ENCODE results near the gene LRRC15. TPM values are rescaled to one million over a fixed set of nuclear protein-coding genes. Genes with fewer than 3 reads are reported as not detected.

The LRRC15 gene
- total and polyA plus RNA-seq, 2 experiments from 2014 or later = 0.05 to 0.14 TPM

DNA sequence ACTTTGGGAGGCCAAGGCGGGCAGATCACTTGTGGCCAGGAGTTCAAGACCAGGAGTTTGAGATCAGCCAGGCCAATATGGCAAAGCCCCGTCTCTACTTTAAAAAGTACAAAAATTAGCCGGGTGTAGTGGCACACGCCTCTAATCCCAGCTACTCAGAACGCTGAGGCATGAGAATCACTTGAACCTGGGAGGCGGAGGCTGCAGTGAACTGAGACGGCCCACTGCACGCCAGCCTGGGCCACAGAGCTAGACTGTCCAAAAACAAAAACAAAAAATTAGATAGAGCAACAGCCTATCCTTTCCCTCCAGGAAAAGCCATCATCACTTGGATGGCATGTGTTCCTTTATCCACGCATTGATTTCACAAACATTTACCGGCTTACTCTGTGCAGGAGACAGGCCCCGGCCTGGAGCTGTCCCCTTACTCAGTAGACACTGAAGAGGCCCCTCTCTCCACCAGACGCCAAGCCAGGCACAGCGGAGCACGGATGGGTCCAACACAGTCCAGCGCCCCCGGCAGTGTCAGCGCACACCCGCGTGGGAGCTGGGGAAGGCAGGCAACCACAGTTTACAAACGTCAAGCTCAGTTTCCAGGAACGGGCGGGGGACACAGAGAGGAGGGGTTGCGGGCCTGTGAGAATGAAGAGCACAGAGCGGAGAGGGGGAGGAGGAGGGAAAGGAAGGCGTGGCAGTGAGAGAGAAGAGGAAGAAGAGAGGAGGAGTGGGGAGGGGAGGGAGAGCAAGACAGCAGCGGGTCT lies 26.4 kb upstream of the LRRC15 start (continued):
- TF ChIP-seq, protein P1, sequence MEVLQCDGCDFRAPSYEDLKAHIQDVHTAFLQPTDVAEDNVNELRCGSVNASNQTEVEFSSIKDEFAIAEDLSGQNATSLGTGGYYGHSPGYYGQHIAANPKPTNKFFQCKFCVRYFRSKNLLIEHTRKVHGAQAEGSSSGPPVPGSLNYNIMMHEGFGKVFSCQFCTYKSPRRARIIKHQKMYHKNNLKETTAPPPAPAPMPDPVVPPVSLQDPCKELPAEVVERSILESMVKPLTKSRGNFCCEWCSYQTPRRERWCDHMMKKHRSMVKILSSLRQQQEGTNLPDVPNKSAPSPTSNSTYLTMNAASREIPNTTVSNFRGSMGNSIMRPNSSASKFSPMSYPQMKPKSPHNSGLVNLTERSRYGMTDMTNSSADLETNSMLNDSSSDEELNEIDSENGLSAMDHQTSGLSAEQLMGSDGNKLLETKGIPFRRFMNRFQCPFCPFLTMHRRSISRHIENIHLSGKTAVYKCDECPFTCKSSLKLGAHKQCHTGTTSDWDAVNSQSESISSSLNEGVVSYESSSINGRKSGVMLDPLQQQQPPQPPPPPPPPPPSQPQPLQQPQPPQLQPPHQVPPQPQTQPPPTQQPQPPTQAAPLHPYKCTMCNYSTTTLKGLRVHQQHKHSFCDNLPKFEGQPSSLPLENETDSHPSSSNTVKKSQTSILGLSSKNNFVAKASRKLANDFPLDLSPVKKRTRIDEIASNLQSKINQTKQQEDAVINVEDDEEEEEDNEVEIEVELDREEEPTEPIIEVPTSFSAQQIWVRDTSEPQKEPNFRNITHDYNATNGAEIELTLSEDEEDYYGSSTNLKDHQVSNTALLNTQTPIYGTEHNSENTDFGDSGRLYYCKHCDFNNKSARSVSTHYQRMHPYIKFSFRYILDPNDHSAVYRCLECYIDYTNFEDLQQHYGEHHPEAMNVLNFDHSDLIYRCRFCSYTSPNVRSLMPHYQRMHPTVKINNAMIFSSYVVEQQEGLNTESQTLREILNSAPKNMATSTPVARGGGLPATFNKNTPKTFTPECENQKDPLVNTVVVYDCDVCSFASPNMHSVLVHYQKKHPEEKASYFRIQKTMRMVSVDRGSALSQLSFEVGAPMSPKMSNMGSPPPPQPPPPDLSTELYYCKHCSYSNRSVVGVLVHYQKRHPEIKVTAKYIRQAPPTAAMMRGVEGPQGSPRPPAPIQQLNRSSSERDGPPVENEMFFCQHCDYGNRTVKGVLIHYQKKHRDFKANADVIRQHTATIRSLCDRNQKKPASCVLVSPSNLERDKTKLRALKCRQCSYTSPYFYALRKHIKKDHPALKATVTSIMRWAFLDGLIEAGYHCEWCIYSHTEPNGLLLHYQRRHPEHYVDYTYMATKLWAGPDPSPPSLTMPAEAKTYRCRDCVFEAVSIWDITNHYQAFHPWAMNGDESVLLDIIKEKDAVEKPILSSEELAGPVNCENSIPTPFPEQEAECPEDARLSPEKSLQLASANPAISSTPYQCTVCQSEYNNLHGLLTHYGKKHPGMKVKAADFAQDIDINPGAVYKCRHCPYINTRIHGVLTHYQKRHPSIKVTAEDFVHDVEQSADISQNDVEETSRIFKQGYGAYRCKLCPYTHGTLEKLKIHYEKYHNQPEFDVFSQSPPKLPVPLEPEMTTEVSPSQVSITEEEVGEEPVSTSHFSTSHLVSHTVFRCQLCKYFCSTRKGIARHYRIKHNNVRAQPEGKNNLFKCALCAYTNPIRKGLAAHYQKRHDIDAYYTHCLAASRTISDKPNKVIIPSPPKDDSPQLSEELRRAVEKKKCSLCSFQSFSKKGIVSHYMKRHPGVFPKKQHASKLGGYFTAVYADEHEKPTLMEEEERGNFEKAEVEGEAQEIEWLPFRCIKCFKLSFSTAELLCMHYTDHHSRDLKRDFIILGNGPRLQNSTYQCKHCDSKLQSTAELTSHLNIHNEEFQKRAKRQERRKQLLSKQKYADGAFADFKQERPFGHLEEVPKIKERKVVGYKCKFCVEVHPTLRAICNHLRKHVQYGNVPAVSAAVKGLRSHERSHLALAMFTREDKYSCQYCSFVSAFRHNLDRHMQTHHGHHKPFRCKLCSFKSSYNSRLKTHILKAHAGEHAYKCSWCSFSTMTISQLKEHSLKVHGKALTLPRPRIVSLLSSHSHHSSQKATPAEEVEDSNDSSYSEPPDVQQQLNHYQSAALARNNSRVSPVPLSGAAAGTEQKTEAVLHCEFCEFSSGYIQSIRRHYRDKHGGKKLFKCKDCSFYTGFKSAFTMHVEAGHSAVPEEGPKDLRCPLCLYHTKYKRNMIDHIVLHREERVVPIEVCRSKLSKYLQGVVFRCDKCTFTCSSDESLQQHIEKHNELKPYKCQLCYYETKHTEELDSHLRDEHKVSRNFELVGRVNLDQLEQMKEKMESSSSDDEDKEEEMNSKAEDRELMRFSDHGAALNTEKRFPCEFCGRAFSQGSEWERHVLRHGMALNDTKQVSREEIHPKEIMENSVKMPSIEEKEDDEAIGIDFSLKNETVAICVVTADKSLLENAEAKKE (CRISPR knock-in tag; IDR thresholded peaks at IDR 0.05) = no peak
- TF ChIP-seq, protein P2, sequence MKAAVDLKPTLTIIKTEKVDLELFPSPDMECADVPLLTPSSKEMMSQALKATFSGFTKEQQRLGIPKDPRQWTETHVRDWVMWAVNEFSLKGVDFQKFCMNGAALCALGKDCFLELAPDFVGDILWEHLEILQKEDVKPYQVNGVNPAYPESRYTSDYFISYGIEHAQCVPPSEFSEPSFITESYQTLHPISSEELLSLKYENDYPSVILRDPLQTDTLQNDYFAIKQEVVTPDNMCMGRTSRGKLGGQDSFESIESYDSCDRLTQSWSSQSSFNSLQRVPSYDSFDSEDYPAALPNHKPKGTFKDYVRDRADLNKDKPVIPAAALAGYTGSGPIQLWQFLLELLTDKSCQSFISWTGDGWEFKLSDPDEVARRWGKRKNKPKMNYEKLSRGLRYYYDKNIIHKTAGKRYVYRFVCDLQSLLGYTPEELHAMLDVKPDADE (IDR thresholded peaks at IDR 0.05) = no peak
- TF ChIP-seq EZH2 (IDR thresholded peaks at IDR 0.05; ENCODE audit: low read depth, unreplicated experiment) (no peak), EZH2phosphoT487 (IDR thresholded peaks at IDR 0.05; ENCODE audit: unreplicated experiment) (no peak), POLR2AphosphoS5 (IDR thresholded peaks at IDR 0.05; ENCODE audit: low read depth) (no peak), JUNB (IDR thresholded peaks at IDR 0.05; ENCODE audit: unreplicated experiment) (no peak), CREB1 (CRISPR knock-in tag; IDR thresholded peaks at IDR 0.05; ENCODE audit: low read depth) (no peak), NANOG (IDR thresholded peaks at IDR 0.05; ENCODE audit: borderline replicate concordance) (no peak), STAT1 (IDR thresholded peaks at IDR 0.05; ENCODE audit: unreplicated experiment) (no peak)
